GM18861 (cell line): ENCODE measurements around the gene MBD4.
"Not testable (repeated sequence)": the region's sequence is repeated elsewhere in the genome, so short reads cannot be mapped to it uniquely, and the experiment has no call there.

Source experiments
- ATAC-seq: cut with Tn5 transposase; IDR thresholded peaks from one replicate; pipeline ENCODE4 v1.9.1; 2021; ENCODE audit not compliant: unreplicated experiment

The MBD4 gene

DNA sequence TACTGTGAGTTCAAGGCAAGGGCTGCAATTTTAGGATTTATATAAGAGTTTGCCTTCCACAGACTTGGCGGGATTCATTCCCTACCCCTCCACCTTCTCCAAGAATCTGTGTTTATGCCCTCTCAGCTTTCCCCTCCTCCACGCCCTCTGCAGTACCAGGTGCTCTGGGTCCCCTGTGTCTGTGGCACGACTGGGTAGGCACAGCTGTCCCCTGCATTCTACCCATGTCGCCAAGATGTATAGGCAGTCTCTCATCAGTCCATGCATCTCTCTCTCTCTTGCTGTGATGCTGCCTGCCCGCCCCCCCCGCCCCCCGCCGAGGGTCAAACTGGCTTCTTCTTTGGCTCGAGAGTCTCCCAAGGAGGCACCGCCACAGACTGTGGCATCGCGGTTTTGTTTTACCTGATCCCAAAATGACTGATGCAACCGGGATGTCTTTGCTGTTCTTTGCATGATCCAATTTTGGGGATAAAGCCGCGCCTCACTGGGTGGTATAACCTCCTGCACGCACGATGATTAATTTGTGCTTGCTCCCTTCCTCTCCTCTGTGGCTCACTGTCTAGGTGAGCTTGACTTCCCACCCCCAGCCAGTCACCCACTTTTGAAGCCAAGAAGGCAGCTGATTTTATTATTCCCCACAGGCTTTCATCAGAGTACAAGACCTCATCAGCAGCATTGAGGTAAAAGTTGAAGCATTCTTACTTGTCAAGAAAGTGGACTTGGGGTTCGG, 55.0 kb downstream of the MBD4 start:
- ATAC-seq, result no peak

DNA sequence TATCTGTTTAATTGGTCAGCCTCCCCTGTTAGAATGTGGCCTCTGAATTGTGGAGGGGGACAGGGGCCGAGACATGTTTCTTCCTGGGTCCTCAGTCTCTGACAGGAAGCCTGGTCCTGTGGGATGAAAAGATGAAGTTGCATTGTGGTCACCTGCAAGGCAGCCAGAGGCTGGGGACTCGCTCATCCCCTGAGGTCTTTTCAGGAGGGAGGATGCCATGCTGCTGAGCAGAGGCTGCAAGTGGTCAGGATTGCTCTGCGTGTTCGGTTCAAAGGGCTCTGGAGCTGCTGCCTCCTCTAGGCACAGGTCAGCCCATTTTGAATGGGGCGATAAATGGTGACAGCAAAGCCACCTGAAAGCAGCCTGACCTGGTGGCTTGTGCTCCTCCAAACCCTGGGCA, 55.6 kb downstream of the MBD4 start:
- ATAC-seq, result not testable (repeated sequence)

- peak; percentile 74 for ATAC-seq
Observed at GRCh38 chr3:129383292-129383860, 56.4 kb downstream of the MBD4 start.

DNA sequence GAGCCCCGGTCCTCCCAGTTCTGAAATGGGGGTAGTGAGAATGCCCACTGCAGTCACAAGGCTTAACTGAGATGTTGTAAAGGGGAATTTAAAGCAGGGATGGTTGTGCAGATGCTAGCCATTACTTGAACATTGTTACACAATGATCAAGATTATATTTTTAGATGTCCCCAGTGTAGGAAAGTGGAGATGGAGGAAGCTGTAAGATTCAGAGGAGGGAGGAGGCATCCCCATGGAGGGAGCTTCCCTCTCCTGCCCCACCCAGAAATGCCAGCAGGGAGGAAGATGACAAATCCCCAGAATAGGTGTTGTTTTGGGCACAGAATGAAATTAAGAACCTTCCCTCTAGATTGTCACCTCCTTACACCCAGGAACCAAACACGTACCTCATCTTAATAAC, 57.4 kb downstream of the MBD4 start:
- ATAC-seq, result no peak
